ENCODE measurements around the gene WDR90. TPM values are rescaled to one million over a fixed set of nuclear protein-coding genes. Genes with fewer than 3 reads are reported as not detected.

Gene WDR90
- total RNA-seq, 1 experiment from 2014 or later: 57.8 TPM

- Mint-ChIP-seq H3K27me3 (ENCODE audit: insufficient read depth, unreplicated experiment) (no peaks in the 10 kb centered on the region), H3K36me3 (ENCODE audit: insufficient read depth, unreplicated experiment) (peaks cover 21% of the 10 kb centered on the region), H3K9me3 (ENCODE audit: unreplicated experiment) (no peaks in the 10 kb centered on the region), H3K4me3 (ENCODE audit: unreplicated experiment) (peak overlapping the region; percentile 71), H3K27ac (ENCODE audit: unreplicated experiment) (no peak overlapping the region), H3K4me1 (ENCODE audit: low read depth, unreplicated experiment) (no peaks in the 10 kb centered on the region)
- peak overlapping the region; percentile 69 for H3K4me3 ChIP-seq (ENCODE audit: low read depth, low read length)
- POLR2A ChIA-PET: interaction anchor here (1.0 to 1.7 kb wide), 2 partner anchors 13 to 56 kb away, joined by 4 to 5 read pairs; partner anchors contain the start of gene METTL26
- CTCF ChIA-PET: no interaction called here
- intact Hi-C loops (cut with micrococcal nuclease; ENCODE audit: unreplicated experiment): no loop called here
- TF ChIP-seq CTCF (IDR thresholded peaks at IDR 0.05; ENCODE audit: insufficient read depth in 1 of 2, low read depth in 1 of 2, low read length in 1 of 2, severe bottlenecking in 1 of 2, unreplicated experiment in 1 of 2): no peak
- no peaks in the 10 kb centered on the region for H3K9me3 ChIP-seq
- no TSS peak for BruUV-seq (replicated peaks)
- DNase-seq: no peak
- peaks cover 13% of the 10 kb centered on the region for H3K4me1 ChIP-seq
- H3K27me3 ChIP-seq (replicated peaks; ENCODE audit: control insufficient read depth, insufficient read depth, low read length): no peaks in the 10 kb centered on the region
- no peaks in the 10 kb centered on the region; the same call in 1 of the 2 replicates for H3K36me3 ChIP-seq (ENCODE audit: control insufficient read depth, insufficient read depth, low read length)
Observed at GRCh38 chr16:649631-650030, 466 bp downstream of the WDR90 start.

- Histone ChIP-seq H3K4me1 (peaks cover 13% of the 10 kb centered on the region), H3K9me3 (no peaks in the 10 kb centered on the region), H3K27me3 (replicated peaks; ENCODE audit: control insufficient read depth, insufficient read depth, low read length) (no peaks in the 10 kb centered on the region), H3K4me3 (ENCODE audit: low read depth, low read length) (no peak overlapping the region), H3K36me3 (ENCODE audit: control insufficient read depth, insufficient read depth, low read length) (no peaks in the 10 kb centered on the region; the same call in 1 of the 2 replicates)
- Mint-ChIP-seq H3K27ac (ENCODE audit: unreplicated experiment) (no peak overlapping the region), H3K27me3 (ENCODE audit: insufficient read depth, unreplicated experiment) (no peaks in the 10 kb centered on the region), H3K4me3 (ENCODE audit: unreplicated experiment) (no peak overlapping the region), H3K36me3 (ENCODE audit: insufficient read depth, unreplicated experiment) (peaks cover 7% of the 10 kb centered on the region), H3K9me3 (ENCODE audit: unreplicated experiment) (no peaks in the 10 kb centered on the region), H3K4me1 (ENCODE audit: low read depth, unreplicated experiment) (no peaks in the 10 kb centered on the region)
- ChIA-PET CTCF (no interaction called here), POLR2A (no interaction called here)
- no peak for DNase-seq
- no peak for TF ChIP-seq CTCF (IDR thresholded peaks at IDR 0.05; ENCODE audit: insufficient read depth in 1 of 2, low read depth in 1 of 2, low read length in 1 of 2, severe bottlenecking in 1 of 2, unreplicated experiment in 1 of 2)
- intact Hi-C loops (cut with micrococcal nuclease; ENCODE audit: unreplicated experiment): no loop called here
- BruUV-seq (replicated peaks): no TSS peak
Observed at GRCh38 chr16:651844-652243, 2.7 kb downstream of the WDR90 start.

- Histone ChIP-seq H3K27me3 (replicated peaks; ENCODE audit: control insufficient read depth, insufficient read depth, low read length) (no peaks in the 10 kb centered on the region), H3K9me3 (no peaks in the 10 kb centered on the region), H3K4me3 (ENCODE audit: low read depth, low read length) (no peak overlapping the region), H3K4me1 (peaks cover 13% of the 10 kb centered on the region), H3K36me3 (ENCODE audit: control insufficient read depth, insufficient read depth, low read length) (no peaks in the 10 kb centered on the region)
- ChIA-PET POLR2A (no interaction called here), CTCF (no interaction called here)
- no peak overlapping the region for H3K4me3 Mint-ChIP-seq (ENCODE audit: unreplicated experiment)
- no peaks in the 10 kb centered on the region for H3K9me3 Mint-ChIP-seq (ENCODE audit: unreplicated experiment)
- BruUV-seq (replicated peaks): no TSS peak
- no peaks in the 10 kb centered on the region for H3K27me3 Mint-ChIP-seq (ENCODE audit: insufficient read depth, unreplicated experiment)
- intact Hi-C loops (cut with micrococcal nuclease; ENCODE audit: unreplicated experiment): no loop called here
- no peak overlapping the region for H3K27ac Mint-ChIP-seq (ENCODE audit: unreplicated experiment)
- no peak for TF ChIP-seq CTCF (IDR thresholded peaks at IDR 0.05; ENCODE audit: insufficient read depth in 1 of 2, low read depth in 1 of 2, low read length in 1 of 2, severe bottlenecking in 1 of 2, unreplicated experiment in 1 of 2)
- peaks cover 7% of the 10 kb centered on the region for H3K36me3 Mint-ChIP-seq (ENCODE audit: insufficient read depth, unreplicated experiment)
- H3K4me1 Mint-ChIP-seq (ENCODE audit: low read depth, unreplicated experiment): no peaks in the 10 kb centered on the region
- no peak for DNase-seq
Observed at GRCh38 chr16:652454-653305, 3.5 kb downstream of the WDR90 start.

Measured in Caco-2 (cell line).